Mesothelial cell of epicardium (in vitro differentiated cells): Measurements from ENCODE around the gene HCN4. TPM values are rescaled to one million over a fixed set of nuclear protein-coding genes. Genes with fewer than 3 reads are reported as not detected.

Experiments used
- DNase-seq, 2 experiments: peaks; one replicate each; pipeline ENCODE4 v3.0.0; 2021; ENCODE audit warnings: low spot score in 2 of 2; ENCODE audit not compliant: unreplicated experiment in 2 of 2
- H3K27ac Mint-ChIP-seq: 2 replicates; pipeline ENCODE4 v1.8.0; 2021; ENCODE audit warnings: mixed read lengths
- H3K27me3 Mint-ChIP-seq: 2 replicates; pipeline ENCODE4 v1.8.0; 2021; ENCODE audit warnings: low read depth, mixed read lengths
- H3K36me3 Mint-ChIP-seq: 2 replicates; pipeline ENCODE4 v1.8.0; 2021; ENCODE audit warnings: mixed read lengths
- H3K4me1 Mint-ChIP-seq: 2 replicates; pipeline ENCODE4 v1.8.0; 2021; ENCODE audit warnings: mixed read lengths
- H3K4me3 Mint-ChIP-seq: 2 replicates; pipeline ENCODE4 v1.8.0; 2021; ENCODE audit warnings: mild to moderate bottlenecking, moderate library complexity, mixed read lengths
- H3K9me3 Mint-ChIP-seq: 2 replicates; pipeline ENCODE4 v1.8.0; 2021; ENCODE audit warnings: mixed read lengths
- CTCF ChIP-seq: fragments of 200-600 bp; sonication (generic); IDR thresholded peaks from one replicate; pipeline ENCODE4 v1.5.0; 2021; ENCODE audit warnings: antibody characterized with exemption; ENCODE audit not compliant: unreplicated experiment
- total RNA-seq: library from RNA; stranded (reverse); gene quantifications from 3 replicates; pipeline ENCODE4 v1.2.1, GENCODE V29; 2021

HCN4 gene
- total RNA-seq, 1 donor from 2014 or later = 0.69 TPM

DNA sequence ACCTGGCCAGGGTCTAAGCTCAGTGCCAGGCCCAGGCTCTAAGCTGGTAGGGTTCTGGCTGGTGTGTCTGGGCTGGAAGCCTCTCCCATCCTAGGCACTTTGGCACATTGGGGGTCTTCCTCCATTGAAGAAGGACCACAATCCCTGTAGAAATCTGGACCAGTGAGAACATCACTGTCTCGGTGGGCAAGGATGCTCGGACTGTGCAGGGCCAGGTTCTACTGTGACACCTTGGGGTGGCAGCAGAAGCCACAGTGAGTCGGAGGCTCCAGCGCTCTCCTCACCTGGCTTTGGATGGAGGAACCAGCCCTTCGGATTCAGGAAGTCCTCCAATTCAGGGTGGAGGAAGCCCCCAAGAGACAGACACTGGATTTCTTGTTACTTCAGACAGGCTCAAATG is 17.5 kb upstream of the HCN4 start:
- no peak for DNase-seq
- peaks cover 9% of the 10 kb centered on the region for H3K9me3 Mint-ChIP-seq
- peaks cover 27% of the 10 kb centered on the region for H3K4me1 Mint-ChIP-seq
- no peak overlapping the region for H3K27ac Mint-ChIP-seq
- no peaks in the 10 kb centered on the region for H3K36me3 Mint-ChIP-seq
- no peak for TF ChIP-seq CTCF
- no peak overlapping the region for H3K4me3 Mint-ChIP-seq
- H3K27me3 Mint-ChIP-seq = peaks cover 14% of the 10 kb centered on the region

DNA sequence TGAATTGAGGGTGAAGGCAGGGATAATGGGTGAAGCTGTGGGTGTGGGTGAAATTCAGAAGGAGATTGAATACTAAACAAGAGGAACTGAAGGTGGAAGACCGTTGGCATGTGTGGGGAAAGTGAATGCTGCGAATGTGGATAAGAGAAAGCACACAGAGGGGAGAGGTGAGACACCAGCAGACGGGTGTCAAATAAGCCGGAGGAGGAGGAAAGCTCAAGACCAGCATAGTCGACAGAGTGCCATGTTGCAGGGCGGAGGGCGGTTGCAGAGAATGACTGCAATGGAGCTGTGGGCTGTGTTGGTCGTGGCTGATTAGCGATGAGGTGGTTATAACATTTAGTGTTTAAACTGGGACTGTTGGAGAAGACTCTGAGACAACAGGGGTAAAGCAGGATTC is 16.4 kb upstream of the HCN4 start:
- no peak for TF ChIP-seq CTCF
- DNase-seq = no peak
- peaks cover 27% of the 10 kb centered on the region for H3K4me1 Mint-ChIP-seq
- H3K9me3 Mint-ChIP-seq = peaks cover 19% of the 10 kb centered on the region
- peaks cover 17% of the 10 kb centered on the region for H3K27me3 Mint-ChIP-seq
- H3K36me3 Mint-ChIP-seq = no peaks in the 10 kb centered on the region
- no peak overlapping the region for H3K27ac Mint-ChIP-seq
- no peak overlapping the region for H3K4me3 Mint-ChIP-seq

DNA sequence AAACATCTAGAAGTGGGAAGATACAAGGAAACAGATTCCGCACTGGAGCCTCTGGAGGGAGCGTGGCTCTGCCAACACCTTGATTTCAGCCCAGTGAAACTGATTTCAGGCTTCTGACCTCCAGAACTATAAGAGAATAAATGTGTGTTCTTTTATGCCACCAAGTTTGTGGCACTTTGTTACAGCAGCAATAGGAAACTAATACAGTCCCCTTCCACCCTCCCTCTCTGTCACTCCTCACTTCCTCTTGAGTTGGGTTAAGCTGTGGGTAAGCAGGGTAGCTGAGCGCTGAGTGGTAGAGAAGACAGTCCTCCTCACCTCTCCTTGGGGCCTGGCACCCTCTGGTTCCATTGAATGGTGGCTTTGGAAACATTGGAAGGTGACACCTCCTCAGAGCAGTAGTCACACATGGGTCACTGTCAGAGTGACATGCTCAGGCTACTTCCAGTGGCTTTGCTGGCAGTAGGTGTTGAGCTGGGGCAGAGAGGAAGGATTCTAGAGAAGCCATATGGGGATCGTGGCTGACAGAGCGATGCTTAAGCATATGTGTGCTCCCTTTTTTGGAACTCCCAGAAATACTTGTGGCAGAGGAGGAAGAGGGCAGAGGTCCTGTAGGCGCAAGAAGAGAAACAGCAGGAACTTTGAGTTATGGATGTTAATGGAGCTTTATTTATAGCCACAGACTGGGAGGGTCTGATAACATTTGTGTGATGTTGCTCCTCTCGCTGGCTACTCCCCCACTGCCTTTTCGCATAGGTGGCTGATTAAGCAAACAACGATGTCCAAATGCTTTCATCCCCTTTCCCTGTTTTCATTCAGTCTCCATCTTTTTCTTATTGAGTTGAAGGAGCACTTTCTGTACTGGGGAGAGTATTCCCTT is 14.8 kb upstream of the HCN4 start:
- Mint-ChIP-seq H3K9me3 (peaks cover 19% of the 10 kb centered on the region), H3K4me1 (peaks cover 17% of the 10 kb centered on the region), H3K27me3 (peaks cover 20% of the 10 kb centered on the region), H3K27ac (no peak overlapping the region), H3K36me3 (no peaks in the 10 kb centered on the region), H3K4me3 (no peak overlapping the region)
- DNase-seq = no peak
- no peak for TF ChIP-seq CTCF

- DNase-seq = no peak
- TF ChIP-seq CTCF = no peak
- Mint-ChIP-seq H3K36me3 (no peaks in the 10 kb centered on the region), H3K27ac (no peak overlapping the region), H3K4me3 (no peak overlapping the region), H3K9me3 (peaks cover 16% of the 10 kb centered on the region), H3K4me1 (peaks cover 5% of the 10 kb centered on the region), H3K27me3 (peaks cover 20% of the 10 kb centered on the region)
Observed at GRCh38 chr15:73382115-73382514, 13.4 kb upstream of the HCN4 start.

DNA sequence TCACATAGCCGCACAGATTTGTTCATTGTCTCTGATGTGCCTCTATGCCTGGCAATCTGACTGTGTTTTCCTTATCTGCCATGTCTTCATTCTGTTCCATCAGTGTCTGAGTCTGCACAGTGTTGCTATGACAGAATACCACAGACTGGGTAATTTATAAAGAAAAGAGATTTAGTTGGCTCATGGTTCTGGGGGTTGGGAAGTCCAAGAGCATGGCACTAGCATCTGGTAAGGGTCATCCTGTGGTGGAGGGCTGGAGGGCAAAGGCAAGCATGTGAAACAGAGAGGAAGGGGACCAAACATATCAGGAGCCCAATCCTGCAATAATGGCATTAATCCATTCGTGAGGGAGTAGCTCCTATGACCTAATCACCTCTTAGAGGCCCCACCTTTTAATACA is 11.9 kb upstream of the HCN4 start:
- DNase-seq = no peak

More for the DNA sequence above, 11.9 kb upstream of the HCN4 start:
- Mint-ChIP-seq H3K27ac (no peak overlapping the region), H3K4me3 (no peak overlapping the region), H3K27me3 (peaks cover 18% of the 10 kb centered on the region), H3K9me3 (peaks cover 16% of the 10 kb centered on the region), H3K4me1 (peaks cover 8% of the 10 kb centered on the region), H3K36me3 (no peaks in the 10 kb centered on the region)
- TF ChIP-seq CTCF = no peak
